Measurements from ENCODE around the gene TYROBP. TPM values are rescaled to one million over a fixed set of nuclear protein-coding genes. Genes with fewer than 3 reads are reported as not detected.
"Not testable (repeated sequence)": the region's sequence is repeated elsewhere in the genome, so short reads cannot be mapped to it uniquely, and the experiment has no call there.

Gene TYROBP
- polyA plus RNA-seq, 3 donors: 23.7 to 207 (median 194) TPM

DNA sequence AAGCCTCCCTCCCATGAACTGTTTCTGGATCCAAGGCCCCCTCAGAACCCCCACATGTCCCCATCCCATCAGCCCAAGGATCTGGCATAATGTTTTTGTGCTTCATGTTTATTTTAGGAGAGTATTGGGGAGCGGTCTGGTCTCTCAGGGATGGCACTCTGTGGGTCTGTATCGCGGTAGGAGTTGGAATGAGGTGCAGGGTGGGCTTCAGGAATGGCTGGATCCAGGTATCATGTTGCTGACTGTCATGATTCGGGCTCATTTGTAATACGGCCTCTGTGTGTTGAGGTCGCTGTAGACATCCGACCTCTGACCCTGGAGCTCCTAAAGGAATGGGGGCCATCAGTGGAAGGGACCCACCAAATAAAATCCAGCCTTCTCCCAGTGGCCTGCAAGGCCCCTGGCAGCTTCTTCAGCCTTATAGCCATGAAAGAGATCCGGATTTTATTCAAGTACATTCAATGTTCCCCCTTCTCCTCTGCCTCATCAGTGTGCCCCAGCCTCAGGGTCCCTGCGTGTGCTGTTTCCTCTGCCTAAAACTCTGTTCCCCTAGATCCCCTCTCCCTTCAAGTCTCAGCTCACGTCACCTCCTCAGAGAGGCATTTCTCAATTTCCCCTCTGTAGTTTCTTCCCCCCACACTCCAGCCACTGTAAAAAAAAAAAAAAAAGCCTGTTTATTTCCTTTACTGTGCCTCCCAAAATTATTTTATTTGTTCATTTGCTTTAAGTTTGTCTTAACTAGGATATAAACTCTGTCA, 3.6 kb downstream of the TYROBP start:
- 76 to 85% (median 82%) methylated on average over 10 of the region's 10 CpGs for WGBS, 3 donors
- H3K27ac ChIP-seq (ENCODE audit: low read depth, low read length): no peak overlapping the region

DNA sequence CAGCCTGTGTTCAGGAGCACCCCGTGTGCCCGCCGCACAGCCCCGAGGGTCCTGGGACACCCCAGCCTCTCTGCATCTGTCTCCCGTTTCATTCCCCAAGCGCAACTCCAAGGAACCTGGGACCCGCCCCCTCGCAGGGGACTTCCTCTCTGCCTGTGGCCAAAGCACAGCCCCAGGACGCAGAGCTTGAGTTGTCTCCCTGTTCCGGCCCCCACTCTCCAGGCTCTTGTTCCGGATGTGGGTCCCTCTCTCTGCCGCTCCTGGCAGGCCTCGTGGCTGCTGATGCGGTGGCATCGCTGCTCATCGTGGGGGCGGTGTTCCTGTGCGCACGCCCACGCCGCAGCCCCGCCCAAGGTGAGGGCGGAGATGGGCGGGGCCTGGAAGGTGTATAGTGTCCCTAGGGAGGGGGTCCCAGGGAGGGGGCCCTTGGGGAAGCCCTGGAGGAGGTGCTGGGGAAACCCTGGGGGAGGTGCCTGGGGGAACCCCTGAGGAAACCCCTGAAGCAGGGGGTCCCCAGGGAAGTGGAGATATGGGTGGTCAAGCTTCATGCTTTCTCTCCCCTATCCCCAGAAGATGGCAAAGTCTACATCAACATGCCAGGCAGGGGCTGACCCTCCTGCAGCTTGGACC, 4.4 kb downstream of the TYROBP start:
- WGBS, 3 donors: 3 to 5% (median 3%) methylated on average over 24 of the region's 24 CpGs
- peak overlapping the region; percentile 0 for H3K27ac ChIP-seq (ENCODE audit: low read depth, low read length)

DNA sequence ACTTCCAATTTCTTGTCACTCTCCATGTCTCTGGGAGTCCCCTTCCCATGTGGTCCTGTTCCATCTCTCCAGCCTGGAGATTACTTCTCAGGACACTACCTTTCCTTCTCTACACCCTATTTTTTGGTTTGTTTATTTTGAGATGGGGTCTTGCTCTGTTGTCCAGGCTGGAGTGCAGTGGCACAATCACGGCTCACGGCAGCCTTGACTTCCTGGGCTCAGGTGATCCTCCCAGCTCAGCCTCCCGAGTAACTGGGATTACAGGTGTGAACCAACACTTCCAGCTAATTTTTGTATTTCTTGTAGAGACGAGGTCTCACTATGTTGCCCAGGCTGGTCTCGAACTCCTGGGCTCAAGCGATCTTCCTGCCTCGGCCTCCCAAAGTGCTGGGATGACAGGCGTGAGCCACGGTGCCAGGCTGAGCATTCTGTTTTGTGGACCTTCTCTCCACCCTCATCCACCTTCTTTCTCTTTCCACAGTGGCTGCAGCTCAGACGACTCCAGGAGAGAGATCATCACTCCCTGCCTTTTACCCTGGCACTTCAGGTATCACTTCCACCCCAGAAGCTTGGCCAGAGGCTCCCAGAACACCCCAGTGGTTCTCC, 5.1 kb downstream of the TYROBP start:
- WGBS, 3 donors: 60 to 66% (median 60%) methylated on average over 10 of the region's 10 CpGs
- peak overlapping the region; percentile 40 for H3K27ac ChIP-seq (ENCODE audit: low read depth, low read length)

DNA sequence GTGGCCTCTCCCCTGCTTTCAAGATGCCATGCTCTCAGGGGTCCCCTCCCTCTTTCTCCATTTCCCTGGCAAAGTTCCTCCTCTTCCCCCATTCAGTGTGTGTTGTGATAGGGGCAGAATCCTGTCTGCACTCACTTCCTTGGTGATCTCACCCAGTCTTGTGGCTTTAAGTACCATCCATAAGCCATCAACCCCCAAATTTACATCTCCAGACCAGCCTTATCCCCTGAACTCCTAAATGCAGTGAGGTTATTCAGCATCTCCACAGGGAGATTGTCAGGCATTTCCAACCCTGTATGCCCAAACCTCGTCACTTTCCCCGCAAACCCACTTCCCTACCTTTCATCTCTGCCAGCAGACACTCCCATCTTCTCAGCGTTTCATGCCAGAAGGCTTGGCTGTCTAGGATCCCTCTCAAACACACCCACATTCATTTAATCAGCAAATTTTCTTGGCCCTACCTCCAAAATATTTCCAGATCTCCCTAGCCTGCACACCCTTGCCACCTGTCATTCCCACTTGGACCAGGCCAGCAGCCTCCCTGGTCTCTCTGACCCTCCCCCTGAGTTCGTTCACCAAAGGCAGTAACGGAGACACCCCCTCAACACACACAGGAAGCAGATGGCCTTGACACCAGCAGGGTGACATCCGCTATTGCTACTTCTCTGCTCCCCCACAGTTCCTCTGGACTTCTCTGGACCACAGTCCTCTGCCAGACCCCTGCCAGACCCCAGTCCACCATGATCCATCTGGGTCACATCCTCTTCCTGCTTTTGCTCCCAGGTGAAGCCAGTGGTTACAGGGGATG, 6.0 kb downstream of the TYROBP start, which contains the start of gene HCST:
HCST (plus strand) TSS at position 676 of the 808 bp plus-strand sequence; CDS start at position 741, 65 bp downstream.
- WGBS, 3 donors: 10 to 55% (median 18%) methylated on average over 6 of the region's 6 CpGs
- peak within 1 kb of the TSS; percentile 67 for H3K27ac ChIP-seq (ENCODE audit: low read depth, low read length)

DNA sequence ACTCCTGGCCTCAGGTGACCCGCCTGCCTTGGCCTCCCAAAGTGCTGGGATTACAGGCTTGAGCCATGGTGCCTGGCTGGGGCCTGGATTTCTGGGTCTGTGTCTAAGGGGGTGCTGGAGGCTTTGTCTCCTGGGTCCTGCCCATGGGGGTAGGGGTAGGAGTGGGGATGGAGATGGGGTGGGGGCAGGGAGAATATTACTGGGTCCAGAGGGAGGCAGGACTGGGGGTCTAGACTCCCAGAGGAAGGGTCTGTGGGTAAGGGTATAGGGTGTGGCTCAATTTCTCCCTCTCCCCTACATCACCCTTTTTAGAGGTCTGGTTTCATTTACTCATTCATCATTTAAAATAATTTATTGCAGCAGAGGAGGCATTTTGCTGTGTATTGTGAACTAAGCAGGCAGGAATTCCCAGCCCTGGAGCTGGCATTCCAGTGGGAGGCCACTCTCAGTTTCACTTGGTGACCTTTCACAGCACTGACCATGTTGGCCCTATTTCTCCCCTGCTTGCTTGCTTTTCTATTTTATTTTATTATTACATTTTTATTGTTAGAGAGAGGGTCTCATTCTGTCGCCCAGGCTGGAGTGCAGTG, 6.9 kb downstream of the TYROBP start:
- H3K27ac ChIP-seq (ENCODE audit: low read depth, low read length): peak overlapping the region; percentile 67
- WGBS, 3 donors: 82 to 86% (median 86%) methylated on average over 2 of the region's 2 CpGs

DNA sequence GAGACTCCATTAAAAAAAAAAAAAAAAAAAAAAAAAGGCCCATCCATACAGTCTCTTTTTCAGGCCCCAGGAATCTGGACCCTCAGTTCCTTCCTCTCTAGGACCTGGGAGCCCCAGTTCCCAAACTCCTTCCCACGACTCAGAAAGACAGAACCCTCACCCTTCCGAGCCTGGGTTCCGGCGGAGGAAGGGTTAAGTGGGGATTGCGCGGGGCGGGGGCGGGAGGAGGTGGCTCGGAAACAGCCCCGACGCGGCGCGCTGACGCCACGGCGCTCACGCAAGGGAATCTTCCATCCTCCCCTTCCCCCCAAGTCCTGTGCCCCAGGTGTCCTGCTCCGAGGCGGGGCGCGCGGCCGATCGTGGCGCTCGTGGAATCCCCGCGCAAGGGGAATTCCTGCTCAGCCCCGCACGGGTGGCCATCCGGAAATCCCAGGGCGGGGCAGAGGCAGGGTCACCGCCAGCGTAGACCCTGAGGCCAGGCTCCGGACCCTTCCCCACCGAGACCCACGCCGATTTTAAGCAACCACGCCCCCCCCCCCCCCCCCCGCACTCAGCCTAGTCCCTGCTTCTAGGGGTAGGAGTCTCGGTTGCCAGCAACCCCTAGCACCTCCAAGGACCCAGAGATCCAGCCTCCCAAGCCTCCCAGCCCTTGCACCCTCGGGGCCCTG, 8.4 kb downstream of the TYROBP start:
- H3K27ac ChIP-seq (ENCODE audit: low read depth, low read length): peak overlapping the region; percentile 34
- 0 to 1% (median 0%) methylated on average over 32 to 42 of the region's 43 CpGs for WGBS, 3 donors

DNA sequence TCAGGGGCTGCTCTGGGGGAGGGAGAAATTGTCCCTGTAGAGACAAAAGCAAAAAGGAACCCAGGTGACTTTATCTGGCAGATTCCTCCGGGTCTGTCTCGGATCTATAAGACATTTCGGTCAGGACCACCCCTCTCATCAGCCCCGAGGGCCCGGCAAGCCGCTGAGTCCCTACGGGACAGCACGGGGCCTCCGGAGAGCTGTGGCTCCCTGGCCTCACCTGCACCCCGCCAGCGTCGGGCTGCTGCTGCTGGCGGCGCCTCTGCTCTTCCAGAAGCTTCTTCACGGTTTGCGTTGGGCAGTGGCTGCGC, 9.6 kb downstream of the TYROBP start:
- H3K27ac ChIP-seq (ENCODE audit: low read depth, low read length): no peak overlapping the region

DNA sequence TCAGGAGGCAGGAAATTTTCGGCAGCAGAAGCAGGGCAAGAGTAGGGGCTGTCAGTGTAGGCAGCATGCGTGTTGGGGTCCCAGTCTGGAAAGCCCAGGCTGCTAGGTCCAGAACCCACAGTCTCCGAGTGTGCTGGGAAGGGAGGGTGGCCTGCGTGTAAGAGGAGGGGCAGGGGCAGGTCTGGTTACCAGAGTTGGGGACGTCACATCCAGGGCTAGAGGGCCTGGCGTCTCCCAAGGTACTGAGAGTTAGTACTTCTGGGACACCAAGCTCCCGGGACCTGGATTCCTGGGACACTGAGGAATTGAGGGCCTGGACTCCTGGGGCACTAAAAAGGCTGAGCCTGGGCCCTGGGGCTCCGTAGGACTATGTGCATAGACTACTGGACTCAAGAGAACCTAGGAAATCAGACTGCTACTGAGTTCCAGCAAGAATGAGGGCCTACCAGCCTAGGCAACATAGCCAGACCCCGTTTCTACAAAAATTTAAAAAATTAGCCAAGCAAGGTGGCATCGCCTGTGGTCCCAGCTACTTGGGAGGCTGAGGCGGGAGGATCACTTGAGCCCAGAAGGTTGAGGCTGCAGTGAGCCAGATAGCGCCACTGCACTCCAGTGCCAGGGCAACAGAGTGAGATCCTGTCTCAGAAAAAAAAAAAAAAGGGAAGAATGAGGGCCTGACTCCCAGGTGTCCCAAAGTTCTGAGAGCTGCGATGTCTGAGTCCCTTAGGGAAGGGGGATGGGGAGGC, 10.2 kb downstream of the TYROBP start:
- H3K27ac ChIP-seq (ENCODE audit: low read depth, low read length): no peak overlapping the region
- WGBS, 3 donors: 90 to 93% (median 91%) methylated on average over 13 of the region's 13 CpGs

More for the DNA sequence above, 9.6 kb downstream of the TYROBP start:
- 8 to 11% (median 10%) methylated on average over 17 of the region's 17 CpGs for WGBS, 3 donors

DNA sequence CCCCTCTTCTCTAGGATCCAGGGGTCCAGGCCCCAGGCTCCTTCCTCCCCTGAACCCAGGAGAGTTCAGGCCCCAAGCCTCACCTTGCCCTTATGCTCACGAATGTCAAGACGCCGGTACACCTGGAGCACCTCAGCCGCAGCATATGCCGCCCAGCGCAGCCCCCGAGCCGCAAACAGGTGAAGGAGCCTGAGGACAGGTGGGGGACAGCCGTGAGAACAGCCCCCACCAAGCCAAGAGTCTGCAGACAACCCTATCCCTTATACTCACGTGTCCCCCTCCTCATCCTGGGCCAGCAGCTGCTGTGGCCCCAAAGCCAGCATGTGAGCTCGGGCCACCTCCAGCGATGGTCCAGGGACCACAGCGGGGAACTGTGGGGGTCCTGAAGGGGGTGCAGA, 11.5 kb downstream of the TYROBP start:
- no peak overlapping the region for H3K27ac ChIP-seq (ENCODE audit: low read depth, low read length)
- WGBS, 3 donors: 94 to 96% (median 94%) methylated on average over 13 of the region's 13 CpGs

DNA sequence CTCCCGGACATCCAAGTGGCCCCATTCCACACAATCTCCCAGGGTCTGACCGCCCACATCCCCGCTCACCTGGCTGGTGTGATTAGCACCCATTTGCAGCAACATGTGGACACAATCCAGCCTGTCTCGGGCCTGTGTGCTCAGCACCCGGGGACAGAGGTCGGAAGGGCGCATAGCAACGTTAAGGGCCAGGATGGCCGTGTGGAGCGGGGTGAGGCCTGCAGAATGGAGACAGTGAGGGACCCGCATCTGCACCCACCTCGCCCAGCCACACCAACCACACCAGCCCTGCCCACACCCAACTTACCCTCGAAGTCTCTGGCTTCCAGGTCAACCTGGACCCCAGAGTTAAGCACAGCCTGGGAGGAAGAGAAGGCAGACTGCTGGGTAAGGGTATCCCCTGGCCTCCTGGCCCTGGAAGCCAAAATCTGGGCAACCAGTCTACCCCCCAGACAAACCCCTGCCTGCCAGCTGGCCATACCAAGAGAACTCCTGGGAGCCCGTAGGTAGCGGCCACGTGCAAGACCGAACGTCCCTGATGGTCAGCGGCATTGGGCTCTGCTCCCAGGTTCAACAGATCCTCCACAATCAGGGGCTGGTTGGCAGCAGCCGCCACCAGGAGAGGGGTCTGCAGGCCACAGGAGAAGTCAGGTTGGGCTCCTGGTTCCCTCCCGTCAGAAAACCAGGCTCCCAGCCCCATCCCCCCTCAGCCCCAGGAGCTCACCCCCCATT, 12.0 kb downstream of the TYROBP start:
- WGBS, 3 donors: 88 to 91% (median 88%) methylated on average over 21 of the region's 21 CpGs
- H3K27ac ChIP-seq (ENCODE audit: low read depth, low read length): no peak overlapping the region

DNA sequence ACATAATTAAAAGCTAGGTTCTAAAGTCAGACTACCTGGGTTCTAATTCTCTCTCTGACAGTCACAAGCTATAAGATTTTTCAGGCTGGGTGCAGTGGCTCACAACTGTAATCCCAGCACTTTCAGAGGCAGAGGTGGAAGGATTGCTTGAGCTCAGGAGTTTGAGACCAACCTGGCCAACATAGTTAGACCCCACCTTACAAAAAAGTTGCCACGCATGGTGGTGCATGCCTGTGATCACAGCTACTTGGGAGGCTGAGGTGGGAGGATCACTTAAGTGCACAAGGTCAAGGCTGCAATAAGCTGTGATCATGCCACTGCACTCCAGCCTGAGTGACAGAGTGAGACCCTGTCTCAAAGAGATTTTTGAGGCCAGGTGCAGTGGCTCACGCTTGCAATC, 13.8 kb downstream of the TYROBP start:
- 97 to 100% (median 99%) methylated on average over 2 of the region's 2 CpGs for WGBS, 3 donors
- H3K27ac ChIP-seq (ENCODE audit: low read depth, low read length): no peak overlapping the region

DNA sequence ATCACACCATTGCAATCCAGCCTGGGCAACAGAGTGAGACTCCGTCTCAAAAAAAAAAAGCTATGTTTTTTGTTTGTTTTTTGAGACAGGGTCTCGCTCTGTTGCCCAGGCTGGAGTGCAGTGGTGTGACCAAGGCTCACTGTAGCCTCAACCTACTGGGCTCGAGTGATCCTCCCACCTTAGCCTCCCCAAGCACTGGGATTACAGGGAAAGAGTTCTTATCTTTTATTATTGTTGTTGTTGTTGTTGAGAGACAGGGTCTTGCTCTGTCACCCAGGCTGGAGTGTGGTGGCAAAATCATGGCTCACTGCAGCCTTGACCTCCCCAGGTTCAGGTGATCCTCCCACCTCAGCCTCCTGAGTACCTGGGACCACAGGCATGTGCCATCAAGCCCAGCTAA, 16.3 kb downstream of the TYROBP start:
- not testable (repeated sequence) for H3K27ac ChIP-seq (ENCODE audit: low read depth, low read length)
- 96 to 98% (median 97%) methylated on average over 3 of the region's 3 CpGs for WGBS, 3 donors

DNA sequence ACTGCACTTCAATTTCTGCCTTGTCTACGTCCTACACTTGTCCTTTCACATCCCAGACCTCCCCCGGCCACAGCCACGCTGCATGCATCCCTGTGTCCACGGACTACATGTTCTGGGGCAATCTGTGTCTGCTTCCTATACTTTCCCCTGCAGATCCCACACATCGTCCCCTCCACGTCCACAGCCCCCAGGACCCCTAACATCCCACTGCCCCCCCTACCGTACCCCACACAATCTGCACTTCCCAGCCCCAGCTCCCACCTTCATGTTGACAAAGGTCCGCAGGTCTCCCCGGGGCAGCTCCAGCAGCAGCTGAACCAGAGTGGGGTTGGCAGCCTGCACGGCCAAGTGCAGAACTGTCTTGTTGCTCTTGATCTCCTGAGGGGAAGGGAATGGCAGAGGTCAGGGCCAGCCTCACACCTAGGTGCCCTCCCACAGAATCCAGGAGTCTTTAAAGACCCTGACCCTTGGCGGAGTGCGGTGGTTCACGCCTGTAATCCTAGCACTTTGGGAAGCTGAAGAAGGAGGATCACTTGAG, 17.9 kb downstream of the TYROBP start:
- H3K27ac ChIP-seq (ENCODE audit: low read depth, low read length): no peak overlapping the region
- WGBS, 3 donors: 88 to 95% (median 94%) methylated on average over 13 of the region's 13 CpGs

DNA sequence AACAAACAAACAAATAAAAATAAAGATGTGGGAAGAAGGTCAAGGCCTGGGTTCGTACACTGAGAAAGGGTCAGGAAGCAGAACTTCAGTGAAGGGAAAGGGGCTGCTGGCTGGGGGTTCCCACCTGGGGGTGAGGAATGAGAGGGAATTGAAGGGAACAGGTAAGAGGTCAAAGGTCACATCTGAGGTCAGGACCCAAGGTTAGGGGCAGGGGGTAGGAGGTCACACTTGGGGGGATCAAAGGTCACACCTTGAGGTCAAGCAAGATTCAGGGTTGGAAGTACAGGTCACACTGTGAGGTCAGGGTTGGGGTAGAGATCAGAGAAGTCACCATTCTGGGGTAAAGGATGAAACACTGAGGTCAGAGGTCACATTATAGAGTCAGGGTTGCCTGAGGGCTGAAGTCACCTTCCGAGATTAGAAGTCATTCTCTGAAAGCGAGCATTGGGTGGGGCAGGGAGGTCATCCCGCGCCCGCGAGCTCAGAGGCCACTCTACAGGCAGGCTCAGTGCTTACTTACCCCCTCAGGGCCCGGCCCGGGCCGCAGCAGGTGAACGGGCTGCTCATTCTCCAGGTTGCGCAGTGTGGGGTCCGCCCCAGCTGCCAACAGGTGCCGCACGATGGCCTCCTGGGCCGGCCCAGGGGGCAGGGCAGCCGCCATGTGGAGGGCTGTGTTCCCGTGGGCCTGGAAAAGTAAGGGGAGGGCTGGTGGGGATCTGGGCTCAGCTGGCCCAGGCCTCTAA, 18.6 kb downstream of the TYROBP start:
- no peak overlapping the region for H3K27ac ChIP-seq (ENCODE audit: low read depth, low read length)
- 91 to 95% (median 94%) methylated on average over 18 of the region's 18 CpGs for WGBS, 3 donors

DNA sequence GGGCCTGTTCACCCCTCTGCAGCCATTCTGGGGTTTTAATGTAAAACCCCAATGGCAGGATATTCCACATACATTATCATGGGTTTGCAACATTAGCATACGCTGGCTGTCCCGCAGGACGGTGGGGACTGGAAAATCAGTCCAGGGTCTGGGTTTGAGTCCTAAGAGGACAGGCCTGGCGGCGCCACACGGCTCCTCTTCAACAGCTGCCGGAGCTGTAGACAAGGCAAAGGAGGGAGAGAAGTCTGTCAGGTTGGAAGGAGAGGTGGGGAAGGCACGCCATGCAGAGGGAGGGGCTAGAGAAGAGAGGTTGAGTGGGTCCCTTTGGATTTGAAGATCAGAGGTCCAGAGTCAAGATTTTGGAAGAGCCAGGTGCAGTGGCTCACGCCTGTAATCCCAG, 19.7 kb downstream of the TYROBP start:
- 93 to 95% (median 93%) methylated on average over 9 of the region's 9 CpGs for WGBS, 3 donors
- no peak overlapping the region for H3K27ac ChIP-seq (ENCODE audit: low read depth, low read length)

DNA sequence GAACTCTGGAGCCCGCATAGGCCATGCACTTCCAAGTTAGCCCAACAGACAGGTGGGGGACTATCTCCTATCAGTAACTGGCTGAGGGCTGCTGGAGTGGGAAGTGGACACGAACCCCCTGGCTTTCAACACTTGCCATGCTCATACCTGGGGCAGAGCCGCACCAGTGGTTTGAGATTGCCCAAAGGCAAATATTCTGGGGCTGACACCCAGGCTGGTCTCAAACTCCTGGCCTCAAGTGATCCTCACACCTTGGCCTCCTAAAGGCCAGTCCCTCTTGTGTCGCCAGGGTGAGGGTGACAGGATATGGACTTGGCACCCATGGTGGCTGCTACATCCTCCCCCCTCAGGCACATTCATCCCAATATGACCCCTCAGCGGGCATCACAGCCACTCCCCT, 20.9 kb downstream of the TYROBP start:
- 87 to 95% (median 91%) methylated on average over 5 of the region's 5 CpGs for WGBS, 3 donors
- no peak overlapping the region for H3K27ac ChIP-seq (ENCODE audit: low read depth, low read length)
